GM18526 (cell line): ENCODE results near the gene COQ8A.

Experiments used
- POLR2A ChIP-seq: IDR thresholded peaks from 3 replicates; pipeline ENCODE4 v1.6.1; 2011; ENCODE audit not compliant: insufficient read length; ENCODE audit errors: extremely low read depth

The COQ8A gene

DNA sequence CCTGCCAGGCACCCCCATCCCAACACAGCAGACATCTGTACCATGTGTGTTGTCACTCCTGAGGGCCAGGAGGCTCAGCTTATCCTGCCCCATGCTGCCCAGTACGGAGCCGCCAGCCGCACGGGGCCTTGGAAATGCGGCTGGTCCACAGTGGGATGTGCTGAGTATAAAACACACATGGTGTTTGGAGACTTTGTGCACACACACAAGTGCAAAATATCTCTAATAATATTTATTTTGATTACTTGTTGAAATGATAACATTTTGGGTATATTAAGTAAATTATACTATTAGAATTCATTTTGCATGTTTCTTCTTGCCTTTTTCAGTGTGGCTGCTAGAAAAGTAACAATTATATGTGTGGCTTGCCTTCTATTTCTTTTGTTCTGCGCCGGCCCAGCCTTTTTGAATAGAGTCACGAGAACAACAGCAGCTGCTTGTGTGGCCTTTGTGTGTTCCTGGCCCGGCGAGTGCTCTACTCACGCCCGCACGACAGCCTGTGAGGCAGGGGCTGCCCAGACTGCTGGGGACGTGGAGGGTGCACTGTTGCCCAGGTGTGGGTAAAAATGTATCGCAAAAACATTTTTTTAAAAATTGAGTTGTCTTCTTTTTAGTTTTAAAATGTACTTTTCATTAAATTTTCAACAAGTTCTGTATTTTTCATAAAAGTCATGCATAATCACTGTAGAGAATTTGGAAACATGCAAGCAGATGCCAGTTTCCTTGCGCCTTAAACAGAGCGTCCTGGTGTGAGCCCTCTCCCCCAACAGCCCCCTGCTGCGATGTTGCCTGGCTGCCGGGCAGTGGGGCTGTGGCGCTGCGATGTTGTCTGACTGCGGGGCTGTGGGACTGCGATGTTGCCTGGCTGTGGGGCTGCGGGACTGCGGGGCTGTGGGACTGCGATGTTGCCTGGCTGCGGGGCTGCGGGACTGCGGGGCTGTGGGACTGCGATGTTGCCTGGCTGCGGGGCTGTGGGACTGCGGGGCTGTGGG is 35.5 kb downstream of the COQ8A start:
- no peak for TF ChIP-seq POLR2A

GRCh38 chr1:226976276-226976977 is 36.3 kb downstream of the COQ8A start:
- no peak for TF ChIP-seq POLR2A

GRCh38 chr1:226976978-226977642 is 37.0 kb downstream of the COQ8A start:
- TF ChIP-seq POLR2A: no peak

GRCh38 chr1:226977643-226978431 is 37.7 kb downstream of the COQ8A start:
- no peak for TF ChIP-seq POLR2A

DNA sequence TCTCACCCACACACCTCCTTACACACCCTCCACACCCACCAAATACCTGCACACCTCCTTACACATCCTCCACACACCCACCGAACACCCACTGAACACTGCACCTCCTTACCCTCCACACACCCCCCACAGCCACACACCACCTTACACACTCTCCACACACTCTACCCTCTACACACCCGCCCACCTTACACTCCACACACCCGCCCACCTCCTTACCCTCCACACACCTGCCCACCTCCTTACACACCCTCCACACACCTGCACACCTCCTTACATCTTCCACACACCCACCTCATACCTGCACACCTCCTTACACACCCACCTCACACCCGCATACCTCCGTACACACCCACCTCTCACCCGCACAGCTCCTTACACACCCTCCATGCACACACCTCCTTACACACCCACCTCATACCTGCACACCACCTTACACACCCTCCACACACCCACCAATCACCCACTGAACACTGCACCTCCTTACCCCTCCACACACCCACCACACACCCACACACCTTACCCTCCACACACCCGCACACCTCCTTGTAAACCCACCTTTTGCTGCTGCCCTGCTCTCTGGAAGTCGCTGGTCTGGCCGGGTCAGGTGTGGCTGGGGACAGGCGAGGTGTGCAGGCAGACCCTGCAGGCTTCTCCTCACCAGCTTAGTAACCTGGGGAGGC is 38.5 kb downstream of the COQ8A start:
- TF ChIP-seq POLR2A: no peak

- no peak for TF ChIP-seq POLR2A
Observed at GRCh38 chr1:226979115-226979516, 39.0 kb downstream of the COQ8A start.

DNA sequence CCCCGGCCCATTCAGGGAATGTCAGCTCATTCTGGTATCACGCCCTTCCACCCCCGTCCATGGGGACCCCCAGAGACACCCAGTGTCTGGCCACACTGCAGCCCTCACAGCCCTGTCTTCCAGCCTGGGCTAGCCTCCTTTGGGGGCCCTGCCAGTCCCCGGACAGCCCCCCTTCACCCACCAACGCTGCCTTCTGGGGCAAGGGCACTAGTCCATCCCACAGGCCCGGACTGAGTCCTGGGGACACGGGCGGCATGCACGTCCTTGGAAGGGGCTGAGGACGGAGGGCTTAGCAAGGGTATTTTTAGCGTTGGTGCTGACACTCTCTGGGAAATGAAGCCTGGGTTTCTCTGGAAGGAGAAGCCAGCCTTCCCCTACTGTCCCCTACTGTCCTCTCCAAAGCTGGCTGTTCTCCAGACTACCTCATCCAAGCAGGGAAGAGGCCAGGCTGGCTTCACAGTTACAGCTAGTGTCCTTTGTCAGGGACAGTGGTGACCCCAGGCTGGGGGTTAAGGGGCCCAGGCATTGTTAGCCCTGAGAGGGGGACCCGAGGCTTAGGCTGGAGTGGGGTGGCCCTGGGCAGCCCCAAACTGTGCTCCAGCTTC is 39.5 kb downstream of the COQ8A start:
- TF ChIP-seq POLR2A: no peak

DNA sequence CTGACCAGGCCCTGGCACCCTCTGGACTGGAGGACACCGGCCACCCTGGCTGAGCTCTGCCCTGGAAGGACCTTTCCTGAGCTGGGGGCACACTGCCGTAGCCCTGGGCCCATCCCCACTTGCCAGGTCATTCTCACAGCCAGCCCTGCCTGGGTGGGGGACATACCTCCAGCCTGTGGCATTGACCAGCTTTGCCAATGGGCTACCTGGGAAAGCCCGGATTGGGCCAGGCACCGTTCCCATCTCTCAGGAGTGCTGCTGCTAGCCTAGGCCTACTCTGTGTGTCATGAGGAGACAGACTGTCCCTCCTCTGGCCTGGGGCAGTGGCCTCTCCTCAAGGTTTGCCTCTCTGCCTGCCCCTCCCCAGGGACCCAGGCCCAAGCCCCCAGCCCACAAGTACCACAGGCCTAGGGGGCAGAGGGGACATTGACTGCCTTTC is 40.0 kb downstream of the COQ8A start:
- no peak for TF ChIP-seq POLR2A

- TF ChIP-seq POLR2A: no peak
Observed at GRCh38 chr1:226980565-226981385, 40.7 kb downstream of the COQ8A start.

GRCh38 chr1:226981386-226981817 is 41.3 kb downstream of the COQ8A start:
- no peak for TF ChIP-seq POLR2A

DNA sequence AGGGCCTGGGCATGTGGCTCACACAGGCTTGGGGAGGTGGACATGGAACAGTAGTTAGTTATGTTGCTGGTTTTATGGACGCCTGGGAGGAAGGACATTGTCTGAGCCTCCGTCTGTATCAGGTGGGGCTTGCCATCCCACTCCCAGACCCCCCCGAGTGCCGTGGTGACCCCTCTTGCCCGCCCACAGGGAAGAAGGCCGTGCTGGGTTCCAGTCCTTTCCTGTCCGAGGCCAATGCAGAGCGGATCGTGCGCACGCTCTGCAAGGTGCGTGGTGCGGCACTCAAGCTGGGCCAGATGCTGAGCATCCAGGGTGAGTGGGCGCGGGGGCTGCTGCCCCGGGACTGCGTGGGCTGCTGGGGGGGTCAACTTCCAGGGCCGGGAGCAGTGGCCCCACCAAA is 41.7 kb downstream of the COQ8A start:
- TF ChIP-seq POLR2A: no peak

GRCh38 chr1:226982451-226983177 is 42.5 kb downstream of the COQ8A start:
- no peak for TF ChIP-seq POLR2A
